K562 (cell line): ENCODE data around the gene REEP6. TPM values are rescaled to one million over a fixed set of nuclear protein-coding genes. Genes with fewer than 3 reads are reported as not detected.

Experiments
- BDP1 ChIP-seq: IDR thresholded peaks from 3 replicates; pipeline ENCODE4 v1.6.1; 2011; ENCODE audit not compliant: insufficient read length, insufficient read depth
- ETV5 ChIP-seq: sonication (generic); formaldehyde crosslinking; IDR thresholded peaks from 2 replicates; pipeline ENCODE4 v1.4.0; 2020; ENCODE audit warnings: low read depth, mild to moderate bottlenecking, missing genetic modification reagents
- JUND ChIP-seq, 2 experiments: IDR thresholded peaks; 2 replicates in 1 of 2; 3 replicates in 1 of 2; pipeline ENCODE4 v1.6.1; 2011; ENCODE audit warnings: borderline replicate concordance in 2 of 2, low read depth in 2 of 2, low read length in 2 of 2, improper control_type of control experiment in 1 of 2, missing biosample characterization in 1 of 2, missing genetic modification characterization in 1 of 2, missing genetic modification reagents in 1 of 2
- KAT7 ChIP-seq: sonication (generic); formaldehyde crosslinking; IDR thresholded peaks from 2 replicates; pipeline ENCODE4 v1.8.0; 2022; ENCODE audit warnings: missing genetic modification reagents, mild to moderate bottlenecking, borderline replicate concordance
- TAL1 ChIP-seq: fragments of 450-650 bp; IDR thresholded peaks from 2 replicates; pipeline ENCODE4 v1.6.1; 2016; ENCODE audit warnings: mild to moderate bottlenecking
- ZNF143 ChIP-seq: sonication (generic); formaldehyde crosslinking; IDR thresholded peaks from 2 replicates; pipeline ENCODE4 v1.9.0; 2022; ENCODE audit warnings: mild to moderate bottlenecking, missing genetic modification reagents
- polyA plus RNA-seq, 8 experiments: library from polyadenylated mRNA; depleted of rRNA in 4 of 8; stranded (reverse) in 5 of 8; unstranded in 3 of 8; fragments of >200 nt; fragmentation: Nextera tagmentation in 2 of 8; fragmentation: Illumina TruSeq in 1 of 8; extraction: Ambion mirVana in 2 of 8; extraction: Trizol in 1 of 8; gene quantifications; 2 replicates each; pipeline versions ENCODE4 v1.2.1 to v1.2.3, GENCODE V29; 2011 to 2014; ENCODE audit warnings: inconsistent platforms in 1 of 8, missing spikeins in 1 of 8
- total RNA-seq, 7 experiments: library from RNA; depleted of rRNA in 6 of 7; stranded (reverse); fragments of >200 nt in 6 of 7; fragmentation: Illumina TruSeq in 2 of 7; extraction: Trizol in 2 of 7; gene quantifications; 2 replicates each; pipeline versions ENCODE4 v1.2.1 to v1.2.3, GENCODE V29; 2011 to 2021; ENCODE audit warnings: low replicate concordance in 1 of 7
- TF ChIP-seq, protein P1 (sequence below): fragments of 450-650 bp; IDR thresholded peaks from 2 replicates; pipeline ENCODE4 v1.6.1; 2016; ENCODE audit warnings: mild to moderate bottlenecking, moderate library complexity
- TF ChIP-seq, protein P2 (sequence below), 3 experiments: fragments of 200-800 bp in 1 of 3; fragments of 250-450 bp in 1 of 3; fragments of 450-650 bp in 1 of 3; sonication (Bioruptor Pico) in 1 of 3; sonication (Bioruptor generic) in 1 of 3; formaldehyde crosslinking in 1 of 3; IDR thresholded peaks; 2 replicates each; pipeline versions ENCODE4 v1.6.1 to v1.8.0; 2016 to 2022; ENCODE audit warnings: mild to moderate bottlenecking in 2 of 3, missing genetic modification characterization in 2 of 3, missing compliant biosample characterization in 1 of 3, moderate library complexity in 1 of 3
- TF ChIP-seq, protein P3 (sequence below): fragments of 450-650 bp; IDR thresholded peaks from 2 replicates; pipeline ENCODE4 v1.6.1; 2016

REEP6 gene
- total and polyA plus RNA-seq, 9 of the 15 experiments (the other 6 are each of a cell fraction or from before 2014, with no cell fraction given) = 1.2 to 64.2 (median 12.7) TPM

DNA sequence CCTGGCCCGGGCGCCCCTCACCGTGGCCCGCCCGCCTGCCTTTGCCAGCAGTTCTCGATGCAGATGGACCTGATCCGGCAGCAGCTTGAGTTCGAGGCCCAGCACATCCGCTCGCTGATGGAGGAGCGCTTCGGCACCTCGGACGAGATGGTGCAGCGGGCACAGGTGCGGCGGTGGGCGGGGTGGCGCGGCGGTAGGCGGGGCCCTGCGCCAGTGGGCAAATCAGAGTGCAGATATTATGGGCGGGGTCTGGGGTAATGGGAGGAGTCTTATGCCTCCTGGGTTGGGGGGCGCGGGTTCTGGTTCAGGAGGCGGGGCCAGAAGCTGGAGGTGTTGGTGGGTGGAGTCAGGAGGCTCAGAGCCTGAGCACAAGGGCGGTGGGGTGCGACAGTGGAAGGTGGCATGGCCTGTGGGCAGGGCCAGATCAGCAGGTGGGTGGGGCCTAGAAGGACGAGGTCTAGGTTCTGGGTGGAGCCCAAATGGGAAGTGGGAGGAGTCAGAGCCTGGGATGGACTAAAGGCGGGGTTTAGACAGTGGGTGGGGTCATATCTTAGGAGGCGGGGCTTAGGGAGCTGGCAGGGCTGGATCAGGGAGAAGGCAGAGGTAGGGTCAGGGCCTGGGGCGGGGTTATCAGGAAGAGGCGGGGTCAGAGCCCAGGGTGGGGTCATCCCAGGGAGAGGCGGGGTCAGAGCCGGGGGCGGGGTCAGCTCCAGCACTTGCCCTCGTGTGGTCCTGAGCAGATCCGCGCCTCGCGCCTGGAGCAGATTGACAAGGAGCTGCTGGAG, 35.5 kb upstream of the REEP6 start (continued):
- TF ChIP-seq, protein P1, sequence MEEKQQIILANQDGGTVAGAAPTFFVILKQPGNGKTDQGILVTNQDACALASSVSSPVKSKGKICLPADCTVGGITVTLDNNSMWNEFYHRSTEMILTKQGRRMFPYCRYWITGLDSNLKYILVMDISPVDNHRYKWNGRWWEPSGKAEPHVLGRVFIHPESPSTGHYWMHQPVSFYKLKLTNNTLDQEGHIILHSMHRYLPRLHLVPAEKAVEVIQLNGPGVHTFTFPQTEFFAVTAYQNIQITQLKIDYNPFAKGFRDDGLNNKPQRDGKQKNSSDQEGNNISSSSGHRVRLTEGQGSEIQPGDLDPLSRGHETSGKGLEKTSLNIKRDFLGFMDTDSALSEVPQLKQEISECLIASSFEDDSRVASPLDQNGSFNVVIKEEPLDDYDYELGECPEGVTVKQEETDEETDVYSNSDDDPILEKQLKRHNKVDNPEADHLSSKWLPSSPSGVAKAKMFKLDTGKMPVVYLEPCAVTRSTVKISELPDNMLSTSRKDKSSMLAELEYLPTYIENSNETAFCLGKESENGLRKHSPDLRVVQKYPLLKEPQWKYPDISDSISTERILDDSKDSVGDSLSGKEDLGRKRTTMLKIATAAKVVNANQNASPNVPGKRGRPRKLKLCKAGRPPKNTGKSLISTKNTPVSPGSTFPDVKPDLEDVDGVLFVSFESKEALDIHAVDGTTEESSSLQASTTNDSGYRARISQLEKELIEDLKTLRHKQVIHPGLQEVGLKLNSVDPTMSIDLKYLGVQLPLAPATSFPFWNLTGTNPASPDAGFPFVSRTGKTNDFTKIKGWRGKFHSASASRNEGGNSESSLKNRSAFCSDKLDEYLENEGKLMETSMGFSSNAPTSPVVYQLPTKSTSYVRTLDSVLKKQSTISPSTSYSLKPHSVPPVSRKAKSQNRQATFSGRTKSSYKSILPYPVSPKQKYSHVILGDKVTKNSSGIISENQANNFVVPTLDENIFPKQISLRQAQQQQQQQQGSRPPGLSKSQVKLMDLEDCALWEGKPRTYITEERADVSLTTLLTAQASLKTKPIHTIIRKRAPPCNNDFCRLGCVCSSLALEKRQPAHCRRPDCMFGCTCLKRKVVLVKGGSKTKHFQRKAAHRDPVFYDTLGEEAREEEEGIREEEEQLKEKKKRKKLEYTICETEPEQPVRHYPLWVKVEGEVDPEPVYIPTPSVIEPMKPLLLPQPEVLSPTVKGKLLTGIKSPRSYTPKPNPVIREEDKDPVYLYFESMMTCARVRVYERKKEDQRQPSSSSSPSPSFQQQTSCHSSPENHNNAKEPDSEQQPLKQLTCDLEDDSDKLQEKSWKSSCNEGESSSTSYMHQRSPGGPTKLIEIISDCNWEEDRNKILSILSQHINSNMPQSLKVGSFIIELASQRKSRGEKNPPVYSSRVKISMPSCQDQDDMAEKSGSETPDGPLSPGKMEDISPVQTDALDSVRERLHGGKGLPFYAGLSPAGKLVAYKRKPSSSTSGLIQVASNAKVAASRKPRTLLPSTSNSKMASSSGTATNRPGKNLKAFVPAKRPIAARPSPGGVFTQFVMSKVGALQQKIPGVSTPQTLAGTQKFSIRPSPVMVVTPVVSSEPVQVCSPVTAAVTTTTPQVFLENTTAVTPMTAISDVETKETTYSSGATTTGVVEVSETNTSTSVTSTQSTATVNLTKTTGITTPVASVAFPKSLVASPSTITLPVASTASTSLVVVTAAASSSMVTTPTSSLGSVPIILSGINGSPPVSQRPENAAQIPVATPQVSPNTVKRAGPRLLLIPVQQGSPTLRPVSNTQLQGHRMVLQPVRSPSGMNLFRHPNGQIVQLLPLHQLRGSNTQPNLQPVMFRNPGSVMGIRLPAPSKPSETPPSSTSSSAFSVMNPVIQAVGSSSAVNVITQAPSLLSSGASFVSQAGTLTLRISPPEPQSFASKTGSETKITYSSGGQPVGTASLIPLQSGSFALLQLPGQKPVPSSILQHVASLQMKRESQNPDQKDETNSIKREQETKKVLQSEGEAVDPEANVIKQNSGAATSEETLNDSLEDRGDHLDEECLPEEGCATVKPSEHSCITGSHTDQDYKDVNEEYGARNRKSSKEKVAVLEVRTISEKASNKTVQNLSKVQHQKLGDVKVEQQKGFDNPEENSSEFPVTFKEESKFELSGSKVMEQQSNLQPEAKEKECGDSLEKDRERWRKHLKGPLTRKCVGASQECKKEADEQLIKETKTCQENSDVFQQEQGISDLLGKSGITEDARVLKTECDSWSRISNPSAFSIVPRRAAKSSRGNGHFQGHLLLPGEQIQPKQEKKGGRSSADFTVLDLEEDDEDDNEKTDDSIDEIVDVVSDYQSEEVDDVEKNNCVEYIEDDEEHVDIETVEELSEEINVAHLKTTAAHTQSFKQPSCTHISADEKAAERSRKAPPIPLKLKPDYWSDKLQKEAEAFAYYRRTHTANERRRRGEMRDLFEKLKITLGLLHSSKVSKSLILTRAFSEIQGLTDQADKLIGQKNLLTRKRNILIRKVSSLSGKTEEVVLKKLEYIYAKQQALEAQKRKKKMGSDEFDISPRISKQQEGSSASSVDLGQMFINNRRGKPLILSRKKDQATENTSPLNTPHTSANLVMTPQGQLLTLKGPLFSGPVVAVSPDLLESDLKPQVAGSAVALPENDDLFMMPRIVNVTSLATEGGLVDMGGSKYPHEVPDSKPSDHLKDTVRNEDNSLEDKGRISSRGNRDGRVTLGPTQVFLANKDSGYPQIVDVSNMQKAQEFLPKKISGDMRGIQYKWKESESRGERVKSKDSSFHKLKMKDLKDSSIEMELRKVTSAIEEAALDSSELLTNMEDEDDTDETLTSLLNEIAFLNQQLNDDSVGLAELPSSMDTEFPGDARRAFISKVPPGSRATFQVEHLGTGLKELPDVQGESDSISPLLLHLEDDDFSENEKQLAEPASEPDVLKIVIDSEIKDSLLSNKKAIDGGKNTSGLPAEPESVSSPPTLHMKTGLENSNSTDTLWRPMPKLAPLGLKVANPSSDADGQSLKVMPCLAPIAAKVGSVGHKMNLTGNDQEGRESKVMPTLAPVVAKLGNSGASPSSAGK = no peak; the same call in 1 of the 2 replicates
- TF ChIP-seq, protein P2, sequence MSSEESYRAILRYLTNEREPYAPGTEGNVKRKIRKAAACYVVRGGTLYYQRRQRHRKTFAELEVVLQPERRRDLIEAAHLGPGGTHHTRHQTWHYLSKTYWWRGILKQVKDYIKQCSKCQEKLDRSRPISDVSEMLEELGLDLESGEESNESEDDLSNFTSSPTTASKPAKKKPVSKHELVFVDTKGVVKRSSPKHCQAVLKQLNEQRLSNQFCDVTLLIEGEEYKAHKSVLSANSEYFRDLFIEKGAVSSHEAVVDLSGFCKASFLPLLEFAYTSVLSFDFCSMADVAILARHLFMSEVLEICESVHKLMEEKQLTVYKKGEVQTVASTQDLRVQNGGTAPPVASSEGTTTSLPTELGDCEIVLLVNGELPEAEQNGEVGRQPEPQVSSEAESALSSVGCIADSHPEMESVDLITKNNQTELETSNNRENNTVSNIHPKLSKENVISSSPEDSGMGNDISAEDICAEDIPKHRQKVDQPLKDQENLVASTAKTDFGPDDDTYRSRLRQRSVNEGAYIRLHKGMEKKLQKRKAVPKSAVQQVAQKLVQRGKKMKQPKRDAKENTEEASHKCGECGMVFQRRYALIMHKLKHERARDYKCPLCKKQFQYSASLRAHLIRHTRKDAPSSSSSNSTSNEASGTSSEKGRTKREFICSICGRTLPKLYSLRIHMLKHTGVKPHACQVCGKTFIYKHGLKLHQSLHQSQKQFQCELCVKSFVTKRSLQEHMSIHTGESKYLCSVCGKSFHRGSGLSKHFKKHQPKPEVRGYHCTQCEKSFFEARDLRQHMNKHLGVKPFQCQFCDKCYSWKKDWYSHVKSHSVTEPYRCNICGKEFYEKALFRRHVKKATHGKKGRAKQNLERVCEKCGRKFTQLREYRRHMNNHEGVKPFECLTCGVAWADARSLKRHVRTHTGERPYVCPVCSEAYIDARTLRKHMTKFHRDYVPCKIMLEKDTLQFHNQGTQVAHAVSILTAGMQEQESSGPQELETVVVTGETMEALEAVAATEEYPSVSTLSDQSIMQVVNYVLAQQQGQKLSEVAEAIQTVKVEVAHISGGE (CRISPR knock-in tag; IDR thresholded peaks at IDR 0.05) = no peak
- no peak for TF ChIP-seq TAL1
- no peak for TF ChIP-seq ZNF143 (CRISPR knock-in tag)
- no peak for TF ChIP-seq BDP1
- 0 out of 2 replicates have a peak, but pooled peaks have one; percentile 48 for TF ChIP-seq ETV5 (CRISPR knock-in tag)
- 0 out of 2 replicates have a peak, but pooled peaks have one; percentile 22 for TF ChIP-seq KAT7
- TF ChIP-seq, protein P3, sequence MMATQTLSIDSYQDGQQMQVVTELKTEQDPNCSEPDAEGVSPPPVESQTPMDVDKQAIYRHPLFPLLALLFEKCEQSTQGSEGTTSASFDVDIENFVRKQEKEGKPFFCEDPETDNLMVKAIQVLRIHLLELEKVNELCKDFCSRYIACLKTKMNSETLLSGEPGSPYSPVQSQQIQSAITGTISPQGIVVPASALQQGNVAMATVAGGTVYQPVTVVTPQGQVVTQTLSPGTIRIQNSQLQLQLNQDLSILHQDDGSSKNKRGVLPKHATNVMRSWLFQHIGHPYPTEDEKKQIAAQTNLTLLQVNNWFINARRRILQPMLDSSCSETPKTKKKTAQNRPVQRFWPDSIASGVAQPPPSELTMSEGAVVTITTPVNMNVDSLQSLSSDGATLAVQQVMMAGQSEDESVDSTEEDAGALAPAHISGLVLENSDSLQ = peak; percentile 37; the same call in 1 of the 2 replicates
- TF ChIP-seq JUND (IDR thresholded peaks at IDR 0.05; ENCODE audit: borderline replicate concordance, low read depth, low read length) = peak; percentile 6; the same call in 1 of the 2 replicates
- TF ChIP-seq JUND (tag; IDR thresholded peaks at IDR 0.05; ENCODE audit: borderline replicate concordance, low read depth, low read length) = no peak; the same call in 2 of the 3 replicates
